ENCODE data around the gene EMX1.

DNA sequence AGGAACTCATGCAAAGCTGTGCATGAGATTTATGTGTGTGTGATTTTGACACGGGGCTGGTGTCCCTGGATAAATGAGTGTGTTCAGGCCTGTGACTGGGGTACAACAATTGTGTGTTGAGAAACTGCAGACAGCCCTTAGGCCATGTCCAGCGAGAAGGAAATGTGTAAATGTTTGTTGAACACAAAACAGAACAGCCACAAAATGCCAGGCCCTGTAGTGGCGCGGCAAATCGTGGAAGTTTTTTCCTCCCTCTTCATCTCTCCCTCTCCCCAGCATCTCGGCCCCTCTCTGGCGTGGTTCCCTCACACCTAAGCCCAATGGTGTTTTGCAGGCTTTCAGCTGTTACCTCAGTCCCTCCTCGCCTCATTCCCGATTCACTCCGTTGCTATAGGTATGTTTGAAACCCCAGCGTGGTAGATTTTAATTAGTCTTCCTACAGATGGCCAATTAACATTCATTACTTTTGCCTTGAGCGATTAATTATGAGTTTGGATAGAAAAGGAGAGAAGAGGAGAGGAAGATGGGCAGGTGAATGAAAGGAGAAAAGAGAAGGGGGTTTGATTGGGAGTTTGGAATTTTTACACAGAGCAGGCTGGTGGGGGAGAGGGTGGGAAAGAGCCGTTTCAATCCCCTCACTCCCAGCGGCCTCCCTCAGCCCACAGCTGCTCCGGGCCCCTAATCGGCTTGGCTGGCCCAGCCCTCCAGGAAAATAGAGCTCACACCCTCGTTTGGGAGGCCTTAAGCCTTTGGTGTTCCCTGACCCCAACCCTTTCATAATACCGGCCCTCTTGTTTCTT is 19.3 kb upstream of the EMX1 start:
- TF ChIP-seq YY1 (IDR thresholded peaks at IDR 0.05; ENCODE audit: insufficient read depth, insufficient read length) = no peak
- no peak for TF ChIP-seq SUZ12 (IDR thresholded peaks at IDR 0.05; ENCODE audit: extremely low read depth, insufficient read depth, insufficient read length)

Data from NT2/D1 (cell line).